OCI-LY1 (cell line): ENCODE data around the gene EPHB2.

Experiments used
- H2AFZ ChIP-seq: fragments of 200-600 bp; sonication (generic), shearing (Covaris generic); 2 replicates; pipeline ENCODE4 v1.6.0; 2014; ENCODE audit warnings: antibody characterized with exemption, mild to moderate bottlenecking, low read length
- H3F3A ChIP-seq: fragments of 200-600 bp; sonication (generic), shearing (Covaris generic); 2 replicates; pipeline ENCODE4 v1.6.0; 2014; ENCODE audit warnings: mild to moderate bottlenecking, antibody characterized with exemption, low read length, moderate library complexity; ENCODE audit not compliant: insufficient read depth
- H3K27ac ChIP-seq: fragments of 200-600 bp; sonication (generic); 2 replicates; pipeline ENCODE4 v1.5.1; 2014; ENCODE audit warnings: low read length, mixed run types, mild to moderate bottlenecking, low read depth; ENCODE audit not compliant: poor library complexity, severe bottlenecking
- H3K27me3 ChIP-seq: fragments of 200-600 bp; sonication (generic); 2 replicates; pipeline ENCODE4 v1.6.0; 2014; ENCODE audit warnings: antibody characterized with exemption, mild to moderate bottlenecking, low read length, moderate library complexity; ENCODE audit not compliant: insufficient read depth
- H3K36me3 ChIP-seq: fragments of 200-600 bp; sonication (generic); 2 replicates; pipeline ENCODE4 v1.6.1; 2014; ENCODE audit warnings: mild to moderate bottlenecking, antibody characterized with exemption, low read length, moderate library complexity, mixed read lengths; ENCODE audit not compliant: insufficient read depth
- H3K4me1 ChIP-seq: fragments of 200-600 bp; sonication (generic); 2 replicates; pipeline ENCODE4 v1.5.1; 2014; ENCODE audit warnings: mild to moderate bottlenecking, low read length, moderate library complexity; ENCODE audit not compliant: insufficient read depth, severe bottlenecking
- H3K4me2 ChIP-seq: fragments of 200-600 bp; sonication (generic), shearing (Covaris generic); 2 replicates; pipeline ENCODE4 v1.6.1; 2014; ENCODE audit warnings: low read length
- H3K4me3 ChIP-seq: fragments of 200-600 bp; sonication (generic); 2 replicates; pipeline ENCODE4 v1.5.1; 2014; ENCODE audit warnings: low read length, low read depth, mild to moderate bottlenecking, mixed read lengths; ENCODE audit not compliant: poor library complexity, severe bottlenecking
- H3K79me2 ChIP-seq: fragments of 200-600 bp; shearing (Covaris generic); 2 replicates; pipeline ENCODE4 v1.6.1; 2016; ENCODE audit warnings: mixed run types, low read length, mixed read lengths; ENCODE audit not compliant: insufficient read depth
- H3K9ac ChIP-seq: fragments of 200-600 bp; sonication (generic), shearing (Covaris generic); 2 replicates; pipeline ENCODE4 v1.6.1; 2014; ENCODE audit warnings: mild to moderate bottlenecking, low read length, mixed read lengths
- H3K9me2 ChIP-seq: fragments of 200-600 bp; sonication (generic), shearing (Covaris generic); 2 replicates; pipeline ENCODE4 v1.6.1; 2014; ENCODE audit warnings: low read depth, mild to moderate bottlenecking, low read length, mixed read lengths
- H3K9me3 ChIP-seq: fragments of 200-600 bp; shearing (Covaris generic); 2 replicates; pipeline ENCODE4 v1.6.1; 2014; ENCODE audit warnings: low read length, mixed read lengths
- H4K20me1 ChIP-seq: fragments of 200-600 bp; sonication (generic), shearing (Covaris generic); 2 replicates; pipeline ENCODE4 v1.6.0; 2016; ENCODE audit warnings: mild to moderate bottlenecking, low read length; ENCODE audit not compliant: insufficient read depth
- EZH2 ChIP-seq: fragments of 200-600 bp; sonication (generic), shearing (Covaris generic); IDR thresholded peaks from 2 replicates; pipeline ENCODE4 v1.8.0; 2017; ENCODE audit warnings: borderline replicate concordance, mixed run types, mild to moderate bottlenecking, antibody characterized with exemption, low read length, moderate library complexity, mixed read lengths
- TF ChIP-seq, protein P1 (sequence below): fragments of 200-600 bp; sonication (generic), shearing (Covaris generic); IDR thresholded peaks from 2 replicates; pipeline ENCODE4 v1.5.1; 2017; ENCODE audit warnings: mild to moderate bottlenecking, antibody characterized with exemption, low read length, moderate library complexity, mixed read lengths

The EPHB2 gene

DNA sequence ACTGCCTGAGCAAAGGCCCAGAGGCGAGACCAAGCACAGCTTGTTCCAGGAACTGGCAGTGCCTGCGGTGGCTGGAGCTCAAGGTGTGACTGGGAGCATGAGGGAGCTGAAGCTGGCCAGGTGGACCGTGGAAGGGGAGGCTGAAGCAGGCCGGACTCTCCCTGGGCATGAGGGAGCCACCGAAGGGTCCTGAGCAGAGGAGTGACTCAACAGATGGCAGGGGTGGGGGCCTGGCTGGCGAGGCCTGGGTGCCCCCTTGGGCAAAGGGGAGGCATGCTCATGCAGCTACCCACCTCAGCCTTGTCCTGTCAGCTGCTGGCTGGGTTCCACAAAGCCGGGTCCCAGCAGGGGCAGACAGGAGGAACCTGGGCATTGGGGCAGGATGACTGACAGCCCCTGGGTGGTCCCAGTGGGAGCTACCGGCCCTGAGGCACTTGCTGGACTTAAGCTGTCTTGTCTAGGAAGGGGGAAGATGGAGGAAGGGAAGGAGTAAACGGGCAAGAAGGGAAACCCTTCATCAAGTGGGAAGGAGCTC, 143.1 kb downstream of the EPHB2 start:
- H3K9me2 ChIP-seq: no peaks in the 10 kb centered on the region
- no peak overlapping the region for H3K4me2 ChIP-seq
- H3K27me3 ChIP-seq: no peaks in the 10 kb centered on the region; the same call in none of the 2 replicates
- H4K20me1 ChIP-seq: no peaks in the 10 kb centered on the region
- TF ChIP-seq, protein P1, sequence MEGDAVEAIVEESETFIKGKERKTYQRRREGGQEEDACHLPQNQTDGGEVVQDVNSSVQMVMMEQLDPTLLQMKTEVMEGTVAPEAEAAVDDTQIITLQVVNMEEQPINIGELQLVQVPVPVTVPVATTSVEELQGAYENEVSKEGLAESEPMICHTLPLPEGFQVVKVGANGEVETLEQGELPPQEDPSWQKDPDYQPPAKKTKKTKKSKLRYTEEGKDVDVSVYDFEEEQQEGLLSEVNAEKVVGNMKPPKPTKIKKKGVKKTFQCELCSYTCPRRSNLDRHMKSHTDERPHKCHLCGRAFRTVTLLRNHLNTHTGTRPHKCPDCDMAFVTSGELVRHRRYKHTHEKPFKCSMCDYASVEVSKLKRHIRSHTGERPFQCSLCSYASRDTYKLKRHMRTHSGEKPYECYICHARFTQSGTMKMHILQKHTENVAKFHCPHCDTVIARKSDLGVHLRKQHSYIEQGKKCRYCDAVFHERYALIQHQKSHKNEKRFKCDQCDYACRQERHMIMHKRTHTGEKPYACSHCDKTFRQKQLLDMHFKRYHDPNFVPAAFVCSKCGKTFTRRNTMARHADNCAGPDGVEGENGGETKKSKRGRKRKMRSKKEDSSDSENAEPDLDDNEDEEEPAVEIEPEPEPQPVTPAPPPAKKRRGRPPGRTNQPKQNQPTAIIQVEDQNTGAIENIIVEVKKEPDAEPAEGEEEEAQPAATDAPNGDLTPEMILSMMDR: no peak
- no peak for TF ChIP-seq EZH2
- no peaks in the 10 kb centered on the region for H3F3A ChIP-seq
- H3K9ac ChIP-seq: no peak overlapping the region
- no peaks in the 10 kb centered on the region for H3K9me3 ChIP-seq
- no peak overlapping the region for H3K4me3 ChIP-seq
- H3K79me2 ChIP-seq: no peaks in the 10 kb centered on the region
- no peaks in the 10 kb centered on the region for H3K36me3 ChIP-seq
- no peak overlapping the region for H3K27ac ChIP-seq
- no peak overlapping the region for H2AFZ ChIP-seq
- H3K4me1 ChIP-seq: peaks cover 5% of the 10 kb centered on the region

DNA sequence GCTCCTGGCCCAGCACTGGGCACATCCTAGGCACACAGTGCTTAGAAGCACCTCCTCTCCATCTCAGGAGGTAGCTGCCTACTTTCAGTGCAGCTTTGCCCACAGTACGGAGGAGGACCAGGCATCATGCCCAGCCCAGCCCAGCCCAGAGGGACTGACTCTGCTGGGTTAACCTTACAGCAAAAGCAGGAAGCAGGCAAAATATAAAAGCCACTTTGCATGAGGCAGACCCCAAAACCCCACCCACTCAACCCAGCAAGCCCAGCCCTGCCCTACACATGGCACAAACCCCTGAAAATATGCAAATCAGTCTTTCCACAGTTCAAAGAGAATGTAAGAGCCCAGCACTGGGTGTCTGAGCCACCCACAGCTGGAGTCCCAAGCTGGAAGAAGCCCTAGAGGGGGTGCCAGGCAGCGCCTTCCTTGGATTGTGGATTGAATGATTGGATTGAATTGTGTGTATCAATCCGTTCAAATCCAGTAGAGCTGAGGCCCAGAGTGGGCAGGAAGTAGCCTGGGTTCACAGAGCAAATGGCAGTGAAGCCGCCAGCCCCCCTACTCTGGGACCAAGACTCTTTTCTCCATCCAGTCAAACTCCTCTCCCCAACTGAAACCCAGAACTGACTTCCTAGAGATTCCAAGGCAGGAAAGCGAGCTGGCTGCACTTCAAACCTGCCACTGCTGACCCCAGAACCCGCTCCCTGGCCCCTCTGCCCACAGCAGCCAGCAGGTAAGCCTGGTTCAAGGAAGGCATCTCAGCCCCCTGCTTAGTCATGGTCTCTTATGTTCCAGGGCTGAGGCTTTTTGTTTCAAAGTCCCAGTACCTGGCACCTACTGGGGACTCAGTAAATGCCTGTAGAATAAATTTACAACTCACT, 144.3 kb downstream of the EPHB2 start:
- Histone ChIP-seq H3K4me2 (no peak overlapping the region), H3K9ac (no peak overlapping the region), H3K79me2 (no peaks in the 10 kb centered on the region), H3K27ac (no peak overlapping the region), H3K36me3 (no peaks in the 10 kb centered on the region), H4K20me1 (no peaks in the 10 kb centered on the region), H3K9me2 (no peaks in the 10 kb centered on the region), H3K27me3 (no peaks in the 10 kb centered on the region; the same call in none of the 2 replicates), H3K4me1 (peaks cover 5% of the 10 kb centered on the region), H3F3A (no peaks in the 10 kb centered on the region), H3K9me3 (no peaks in the 10 kb centered on the region), H3K4me3 (no peak overlapping the region), H2AFZ (no peak overlapping the region)
- TF ChIP-seq, protein P1: no peak
- no peak for TF ChIP-seq EZH2

DNA sequence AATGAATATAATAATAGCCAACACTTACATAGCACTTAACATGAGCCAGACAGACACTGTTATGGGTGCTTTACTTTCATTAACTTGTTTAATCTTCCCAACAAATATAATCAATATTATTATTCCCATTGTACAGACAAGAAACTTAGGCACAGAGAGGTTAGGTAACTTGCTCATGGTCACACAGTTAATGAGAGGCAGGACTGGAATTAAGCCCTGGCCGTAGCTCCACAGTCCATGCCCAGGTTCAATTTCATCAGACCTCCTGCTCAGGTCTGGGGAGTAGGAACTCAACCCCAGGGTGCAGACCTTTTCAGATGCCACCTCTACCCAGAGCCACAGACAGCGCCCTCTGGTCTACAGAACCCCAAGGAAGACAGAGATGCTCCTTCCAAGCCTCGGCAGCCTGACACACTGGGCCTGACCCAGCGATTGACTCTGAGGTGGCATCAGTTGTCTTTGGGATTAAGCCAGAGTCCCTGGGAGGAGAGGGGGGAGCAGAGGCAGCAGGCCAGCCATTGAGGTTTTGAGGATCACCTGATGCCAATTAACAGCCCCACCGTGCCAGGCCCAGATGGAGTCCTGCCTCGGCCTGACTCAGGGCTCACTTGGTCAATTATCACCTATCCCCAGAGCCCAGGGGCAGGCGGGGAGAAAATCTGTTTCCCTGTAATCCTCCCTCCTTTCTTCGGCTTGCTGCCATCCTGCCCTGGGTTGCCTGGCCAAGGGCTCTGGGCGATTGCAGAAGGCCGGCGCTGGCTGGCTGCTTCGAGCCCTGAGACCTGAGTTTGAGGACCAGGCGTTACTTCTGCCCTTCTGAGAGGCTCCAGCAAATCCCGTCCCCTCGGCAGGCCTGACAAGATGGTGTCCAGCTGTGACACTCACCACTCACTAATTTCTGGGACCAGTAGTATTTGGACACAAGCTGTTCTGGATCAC, 145.3 kb downstream of the EPHB2 start:
- Histone ChIP-seq H3K4me3 (no peak overlapping the region), H3K9ac (no peak overlapping the region), H3K9me2 (no peaks in the 10 kb centered on the region), H3K27me3 (no peaks in the 10 kb centered on the region; the same call in none of the 2 replicates), H3K36me3 (no peaks in the 10 kb centered on the region), H3K79me2 (no peaks in the 10 kb centered on the region), H3K27ac (no peak overlapping the region), H3K9me3 (no peaks in the 10 kb centered on the region), H4K20me1 (no peaks in the 10 kb centered on the region), H3K4me1 (peaks cover 5% of the 10 kb centered on the region), H3F3A (no peaks in the 10 kb centered on the region), H3K4me2 (no peak overlapping the region), H2AFZ (no peak overlapping the region)
- TF ChIP-seq, protein P1: no peak
- no peak for TF ChIP-seq EZH2
